HUDEP-2 (cell line): ENCODE data around the gene SLC6A12.
"Not testable (repeated sequence)": the region's sequence is repeated elsewhere in the genome, so short reads cannot be mapped to it uniquely, and the experiment has no call there.

Source experiments
- DNase-seq, 76 experiments: peaks; one replicate each; lab custom pipeline; 2025; ENCODE audit not compliant: unreplicated experiment in 76 of 76; lab: John Stamatoyannopoulos, UW

The SLC6A12 gene

DNA sequence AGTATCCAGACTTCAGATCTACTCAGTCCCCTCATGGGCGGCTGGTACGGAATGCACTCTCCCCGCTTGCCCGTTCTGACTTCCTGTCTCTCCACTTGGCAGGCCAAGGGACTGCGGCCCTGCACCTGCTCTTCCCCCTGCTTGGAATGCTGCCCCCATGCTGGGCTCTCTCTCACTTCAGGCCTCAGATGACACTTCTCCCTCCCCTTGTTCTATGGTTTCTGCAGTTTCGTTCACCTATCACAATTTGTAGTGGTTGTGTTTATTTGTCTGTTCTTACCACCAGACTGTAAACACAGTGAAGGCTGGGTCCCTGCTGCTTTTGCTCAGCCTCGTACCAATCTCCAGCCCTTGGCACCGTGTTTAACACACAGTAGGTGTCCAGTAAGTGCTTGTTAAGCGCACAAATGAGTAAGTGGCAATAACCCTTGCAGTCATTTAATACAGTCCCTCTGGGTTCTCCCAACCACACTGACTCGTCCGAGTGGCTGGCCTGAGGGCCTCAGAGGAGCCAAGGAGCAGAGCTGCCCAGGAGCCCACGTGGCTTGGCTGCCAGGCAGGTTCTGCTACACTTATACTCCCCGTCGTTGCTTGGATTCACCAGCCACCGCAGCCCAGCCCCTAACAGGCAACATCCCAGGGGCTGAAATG lies 11.8 kb downstream of the SLC6A12 start:
- DNase-seq: no peak

DNA sequence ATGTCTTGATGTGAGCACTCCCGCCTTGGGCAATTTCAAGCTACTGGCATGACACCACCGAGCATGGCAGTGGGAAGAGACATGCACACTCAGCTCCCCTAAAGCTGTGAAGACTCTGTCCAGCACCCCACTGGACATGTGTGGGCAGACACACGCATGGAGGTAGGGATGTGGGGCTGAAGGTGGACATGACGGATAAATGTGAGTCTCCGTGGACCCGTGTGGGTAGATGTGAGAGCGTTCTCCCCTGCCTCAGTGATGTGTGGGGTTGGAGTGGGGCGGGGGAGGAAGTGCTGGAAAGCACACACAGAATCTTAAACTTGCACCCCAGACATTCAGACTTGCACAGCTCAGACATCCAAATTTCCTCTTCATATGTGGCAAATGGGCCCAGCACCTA lies 12.6 kb downstream of the SLC6A12 start:
- DNase-seq: no peak

DNA sequence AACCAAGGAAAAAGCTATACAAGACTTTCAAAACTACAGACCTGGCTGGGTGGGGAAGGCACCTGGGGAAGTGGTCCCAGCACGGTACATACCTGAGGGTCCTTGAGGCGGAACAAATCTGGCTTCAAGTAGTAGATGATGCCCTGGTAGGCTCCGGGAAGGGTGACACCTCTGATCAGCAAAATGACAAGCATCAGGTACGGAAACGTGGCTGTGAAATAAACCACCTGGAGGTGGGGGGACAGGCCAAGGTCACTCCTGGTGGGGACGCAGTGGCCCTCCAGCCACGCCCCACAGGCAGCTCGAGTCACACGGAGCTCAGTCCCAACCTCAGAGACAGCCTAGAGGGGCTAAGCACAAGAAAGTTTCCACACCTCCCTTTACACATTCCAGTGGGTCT lies 15.3 kb downstream of the SLC6A12 start:
- no peak for DNase-seq

DNA sequence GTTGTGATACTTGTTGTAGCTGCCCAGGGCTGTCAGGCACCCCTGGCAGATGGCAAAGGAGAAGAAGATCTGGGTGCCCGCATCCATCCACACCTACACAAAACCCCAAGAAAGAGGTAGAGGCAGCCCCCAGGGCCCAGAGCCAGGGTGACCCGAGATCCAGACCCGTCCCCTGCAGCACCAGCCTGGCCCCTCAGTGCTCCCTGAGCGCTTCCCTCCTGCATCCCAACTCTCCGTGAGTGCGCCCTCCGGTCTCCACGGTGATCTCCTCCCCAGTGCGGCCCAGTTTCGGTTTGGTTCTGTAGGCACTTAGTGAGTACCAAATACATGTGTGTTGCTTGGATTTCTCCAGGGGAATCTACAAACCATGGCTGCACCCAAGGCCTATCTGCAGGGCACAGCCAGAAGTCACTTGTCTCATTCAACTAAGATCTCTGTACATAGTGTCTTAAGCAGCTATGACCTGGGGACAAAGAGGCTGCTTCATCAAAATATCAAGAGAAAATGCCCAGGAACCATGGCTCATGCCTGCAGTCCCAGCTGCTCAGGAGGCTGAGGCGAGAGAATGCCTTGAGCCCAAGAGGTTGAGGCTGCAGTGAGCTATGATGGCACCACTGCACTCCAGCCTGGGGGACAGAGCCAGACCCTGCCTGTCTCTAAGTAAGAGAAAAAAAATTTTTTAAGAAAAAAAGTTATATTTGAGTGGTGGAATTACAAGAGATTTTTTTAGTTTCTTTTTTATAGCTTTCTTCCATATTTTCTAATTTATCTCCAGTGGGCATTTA lies 15.9 kb downstream of the SLC6A12 start:
- DNase-seq: no peak

DNA sequence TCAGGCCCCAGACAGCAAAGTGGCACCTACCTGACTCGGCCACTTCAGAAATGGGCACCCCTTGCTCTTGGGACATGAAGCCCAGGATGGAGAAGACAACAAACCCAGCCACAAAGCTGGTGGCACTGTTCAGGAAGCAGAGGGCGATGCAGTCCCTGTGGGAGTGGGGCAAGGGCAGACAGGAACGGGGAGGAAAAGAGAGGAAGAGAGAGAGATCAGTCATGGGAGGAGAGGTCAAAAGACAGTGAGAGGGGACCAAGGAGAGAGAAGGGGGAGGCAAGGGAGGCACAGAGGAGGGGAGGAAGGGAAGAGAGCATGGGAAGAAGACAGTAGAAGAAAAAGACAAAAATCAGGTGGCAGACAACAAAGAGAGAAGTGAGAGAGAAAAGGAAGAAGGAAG lies 16.6 kb downstream of the SLC6A12 start:
- DNase-seq: no peak

DNA sequence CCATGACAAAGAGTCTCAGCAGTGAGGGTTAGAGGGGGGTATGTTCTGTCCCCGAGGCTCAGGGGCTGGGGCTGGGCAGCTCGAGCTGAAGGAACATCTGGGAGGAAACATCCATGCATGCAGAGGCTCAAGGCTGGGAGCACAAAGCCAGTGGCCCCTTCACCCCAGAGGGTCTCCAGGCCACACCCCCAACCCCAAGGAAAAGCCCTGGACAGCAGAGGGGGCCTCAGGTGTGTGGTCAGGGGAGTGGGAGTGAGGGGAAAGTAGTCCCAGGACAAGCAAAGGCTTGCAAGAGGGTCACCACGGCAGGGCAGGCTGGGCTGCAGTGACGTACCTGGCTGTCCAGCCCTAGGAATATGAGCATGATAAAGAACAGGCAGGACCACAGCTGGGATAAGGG lies 17.5 kb downstream of the SLC6A12 start:
- DNase-seq: no peak

DNA sequence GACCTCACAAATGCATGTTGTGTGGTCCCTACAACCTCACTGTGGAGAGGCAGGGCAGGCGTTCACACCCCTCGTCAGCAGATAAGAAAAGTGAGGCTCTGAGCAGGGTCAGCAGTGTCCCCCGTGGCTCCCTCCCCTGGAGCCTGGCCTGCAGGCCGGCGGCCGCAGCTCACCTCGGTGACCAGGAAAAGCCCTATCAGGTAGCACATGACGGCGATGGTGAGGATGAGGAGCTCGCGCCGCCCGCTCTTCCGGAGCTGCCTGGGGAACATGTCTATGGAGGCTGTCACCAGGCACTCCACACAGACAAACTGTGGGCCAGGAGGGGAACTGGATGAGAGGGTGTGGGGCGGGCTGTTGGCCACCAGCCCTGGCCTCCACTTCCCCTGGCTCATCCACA lies 18.0 kb downstream of the SLC6A12 start:
- DNase-seq: no peak

DNA sequence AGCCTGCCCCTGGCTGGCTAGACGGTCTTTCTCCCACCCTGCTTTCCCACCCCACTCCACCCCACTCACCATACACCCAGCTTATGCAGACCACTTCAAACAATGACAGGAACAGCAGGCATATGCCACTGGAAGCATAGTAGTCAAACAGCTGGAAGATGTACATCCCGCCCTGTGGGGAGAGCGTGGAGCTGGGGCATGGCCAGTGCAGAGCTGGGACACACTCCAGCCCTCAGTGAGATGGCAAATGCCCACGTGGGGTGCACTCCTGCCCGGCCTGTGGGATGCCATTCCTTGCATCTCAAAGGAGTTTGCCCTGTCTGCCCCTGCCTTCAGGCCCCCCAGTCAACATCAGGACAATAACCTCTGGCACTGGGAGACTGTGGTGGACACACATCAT lies 18.8 kb downstream of the SLC6A12 start:
- no peak for DNase-seq

DNA sequence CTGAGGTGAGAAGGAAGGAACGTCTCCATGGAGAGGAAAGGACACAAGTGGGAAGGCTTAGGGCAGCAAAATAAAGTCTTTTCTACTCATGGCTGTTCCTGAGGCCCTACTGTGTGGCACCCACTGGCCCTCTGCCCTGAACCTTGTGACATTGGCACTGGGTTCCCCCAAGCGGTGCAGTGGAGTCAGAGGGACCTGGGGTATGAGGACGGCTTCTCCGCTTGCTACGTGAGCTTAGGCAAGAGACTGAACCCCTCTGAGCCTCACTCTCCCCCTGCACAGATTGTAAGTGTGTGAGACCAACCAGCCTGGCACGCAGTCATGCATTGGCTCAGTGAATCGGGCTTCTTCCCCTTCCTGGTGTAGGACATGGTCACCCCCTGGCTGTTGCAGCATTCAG lies 19.7 kb downstream of the SLC6A12 start:
- no peak for DNase-seq

DNA sequence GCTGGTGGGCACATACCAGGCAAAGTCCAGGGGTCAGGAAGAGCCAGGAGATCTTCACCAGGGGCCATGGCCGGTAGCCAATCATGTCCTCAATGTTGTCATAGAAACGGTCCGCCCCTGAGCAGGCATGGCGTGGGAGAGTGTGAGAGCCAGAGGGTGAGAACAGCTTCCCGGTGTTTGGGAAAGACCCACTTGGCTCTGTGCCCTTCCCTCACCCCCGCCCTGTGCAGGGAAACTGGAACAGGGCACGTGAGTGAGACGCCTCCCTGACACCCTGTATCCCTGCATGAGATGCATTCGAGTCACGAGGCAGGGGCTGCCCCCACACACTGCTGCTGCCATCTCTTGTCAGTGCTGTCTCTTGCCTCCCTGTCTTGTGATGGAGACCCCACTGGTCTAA lies 20.7 kb downstream of the SLC6A12 start:
- no peak for DNase-seq

DNA sequence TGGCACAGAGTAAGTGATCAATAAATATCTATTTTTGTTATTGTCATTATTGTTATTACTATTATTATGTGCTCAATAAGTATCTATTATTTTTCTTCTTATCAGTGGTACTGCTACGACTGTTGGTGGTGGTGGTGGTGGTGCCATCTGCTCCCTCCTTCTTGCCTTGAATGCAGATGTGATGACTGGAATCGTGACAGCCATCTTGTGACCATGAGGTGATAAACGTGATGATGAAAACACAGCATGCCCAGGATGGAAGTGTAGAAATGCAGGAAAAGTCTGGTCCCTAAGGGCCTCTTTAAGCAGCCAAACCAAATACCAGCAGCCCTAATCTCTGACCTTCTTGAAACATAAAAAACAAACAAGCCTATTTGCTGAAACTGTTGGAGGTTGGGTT lies 22.4 kb downstream of the SLC6A12 start:
- no peak for DNase-seq

DNA sequence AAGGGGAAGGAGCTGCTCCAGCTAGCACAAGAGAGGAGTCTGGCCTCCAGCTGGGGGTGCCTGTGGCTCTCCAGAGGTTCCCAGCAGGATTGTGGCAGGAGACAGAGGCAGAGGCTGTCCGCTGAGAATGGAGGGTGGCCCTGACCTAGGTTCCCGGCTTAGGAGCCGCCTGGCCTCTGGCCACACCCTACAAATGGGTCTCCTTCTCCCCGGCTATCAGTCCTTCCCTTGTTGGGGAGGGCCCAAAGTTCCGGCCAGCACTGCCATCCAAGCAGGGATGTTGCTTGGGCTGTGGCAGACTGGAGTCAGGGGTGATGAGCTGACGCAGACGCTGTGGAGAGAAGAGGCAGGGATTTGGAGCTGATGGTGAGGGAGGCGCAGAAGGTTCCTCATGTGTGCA lies 23.1 kb downstream of the SLC6A12 start:
- DNase-seq: no peak

DNA sequence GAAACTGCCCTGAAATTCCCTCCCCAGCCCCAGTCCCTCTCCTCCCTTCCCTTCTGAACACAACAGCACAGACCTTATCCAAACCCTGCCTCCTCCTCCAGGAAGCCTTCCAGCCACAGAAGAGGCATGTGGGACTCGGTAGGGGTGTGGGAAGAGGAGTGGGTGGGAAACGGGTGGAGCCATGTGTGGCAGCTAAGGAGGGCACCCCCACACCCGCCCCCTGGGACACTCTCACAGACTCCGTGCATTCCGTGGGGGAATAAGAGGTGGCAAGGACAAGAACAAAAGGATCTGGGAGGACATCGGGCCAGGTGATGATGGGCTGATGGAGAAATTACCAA lies 24.4 kb downstream of the SLC6A12 start:
- DNase-seq: no peak

DNA sequence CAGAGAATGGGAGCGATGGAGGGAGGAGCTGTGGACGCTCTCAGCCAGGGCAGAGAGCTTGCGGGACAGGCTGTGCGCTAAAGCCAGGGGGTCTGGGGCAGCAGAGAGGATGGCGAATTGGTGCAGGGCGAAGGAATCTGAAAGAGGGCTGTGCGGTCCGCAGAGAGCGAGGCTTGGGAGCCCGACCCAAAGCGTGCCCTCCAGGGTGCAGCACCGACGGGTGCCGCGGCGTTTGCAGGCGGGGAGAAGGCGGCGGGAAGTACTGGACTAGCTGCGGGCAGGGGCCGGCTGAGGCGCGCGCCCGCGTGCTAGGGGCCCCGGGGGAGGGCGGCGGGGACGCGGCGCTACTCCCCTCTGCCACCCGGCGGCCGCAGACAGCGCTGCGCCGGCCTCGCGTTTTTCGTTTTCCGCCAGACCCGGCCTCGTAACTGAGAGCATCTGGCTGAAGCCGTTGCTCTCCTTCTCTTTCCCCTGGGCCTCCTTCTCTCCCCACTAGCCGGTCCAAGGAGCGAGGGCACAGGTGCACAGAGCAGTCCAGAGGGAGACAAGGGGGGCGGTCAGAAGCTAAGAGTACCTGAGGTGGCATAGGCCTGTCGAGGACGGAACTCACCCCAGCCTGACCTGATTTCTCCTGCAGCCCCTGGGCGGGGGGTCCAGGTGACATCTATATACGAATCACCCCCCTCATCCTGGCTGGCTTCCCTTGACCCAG lies 24.9 kb downstream of the SLC6A12 start:
- DNase-seq: peak in 34 of 76 experiments; percentile 14 to 57 (median 38)

DNA sequence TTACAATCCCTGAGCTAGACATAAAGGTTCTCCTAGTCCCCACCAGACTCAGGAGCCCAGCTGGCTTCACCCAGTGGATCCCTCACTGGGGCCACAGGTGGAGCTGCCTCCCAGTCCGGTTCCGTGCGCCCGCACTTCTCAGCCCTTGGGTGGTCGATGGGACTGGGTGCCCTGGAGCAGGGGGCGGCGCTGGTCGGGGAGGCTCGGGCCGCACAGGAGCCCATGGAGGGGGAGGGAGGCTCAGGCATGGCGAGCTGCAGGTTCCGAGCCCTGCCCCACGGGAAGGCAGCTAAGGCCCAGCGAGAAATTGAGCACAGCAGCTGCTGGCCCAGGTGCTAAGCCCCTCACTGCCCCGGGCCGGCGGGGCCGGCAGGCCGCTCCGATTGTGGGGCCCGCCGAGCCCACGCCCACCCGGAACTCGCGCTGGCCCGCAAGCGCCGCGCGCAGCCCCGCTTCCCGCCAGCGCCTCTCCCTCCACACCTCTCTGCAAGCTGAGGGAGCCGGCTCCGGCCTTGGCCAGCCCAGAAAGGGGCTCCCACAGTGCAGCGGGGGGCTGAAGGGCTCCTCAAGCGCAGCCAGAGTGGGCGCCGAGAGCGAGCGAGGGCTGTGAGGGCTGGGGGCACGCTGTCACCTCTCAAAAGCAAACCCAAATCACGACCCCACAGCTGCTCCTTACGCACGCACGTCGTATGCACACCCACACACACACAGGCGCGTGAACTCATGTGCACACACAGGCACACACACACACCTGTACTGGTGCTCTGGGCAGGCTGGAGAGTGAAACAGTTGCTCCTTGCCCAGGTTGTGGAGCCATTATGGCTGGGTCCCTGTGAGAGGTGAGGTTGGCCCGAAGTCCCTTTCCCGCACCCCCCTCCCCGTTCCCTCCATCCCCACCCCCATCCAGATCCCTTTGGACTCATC lies 25.7 kb downstream of the SLC6A12 start:
- not testable (repeated sequence) for DNase-seq

DNA sequence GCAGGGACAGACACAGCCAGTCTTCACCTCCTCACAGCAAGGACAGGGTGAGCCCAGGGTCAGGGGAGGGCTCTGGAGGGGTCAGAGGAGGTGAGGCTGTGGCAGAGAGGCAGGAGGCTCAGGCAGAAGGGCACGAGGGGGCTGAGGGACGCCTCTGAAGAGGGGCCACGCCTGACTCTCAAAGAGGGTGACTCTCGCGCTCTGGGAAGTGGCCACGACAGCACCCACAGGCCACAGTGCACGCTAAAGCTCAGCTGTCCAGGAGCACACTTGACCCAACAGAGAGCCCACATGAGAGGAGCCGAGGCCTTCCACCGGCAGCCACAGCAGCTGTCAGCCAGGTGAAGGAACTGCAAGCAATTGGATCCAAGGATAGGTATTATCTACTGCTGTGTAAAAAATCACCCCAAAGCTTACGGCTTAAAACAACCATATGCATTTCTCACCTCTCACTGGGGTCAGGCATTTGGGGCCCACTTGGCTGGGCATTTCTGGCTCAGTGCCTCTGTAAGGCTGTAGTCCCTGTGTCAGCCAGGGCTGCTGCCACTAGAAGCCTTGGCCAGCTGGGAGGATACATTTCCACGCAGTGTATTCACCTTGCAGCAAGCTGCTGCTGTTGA lies 27.8 kb downstream of the SLC6A12 start:
- DNase-seq: no peak

DNA sequence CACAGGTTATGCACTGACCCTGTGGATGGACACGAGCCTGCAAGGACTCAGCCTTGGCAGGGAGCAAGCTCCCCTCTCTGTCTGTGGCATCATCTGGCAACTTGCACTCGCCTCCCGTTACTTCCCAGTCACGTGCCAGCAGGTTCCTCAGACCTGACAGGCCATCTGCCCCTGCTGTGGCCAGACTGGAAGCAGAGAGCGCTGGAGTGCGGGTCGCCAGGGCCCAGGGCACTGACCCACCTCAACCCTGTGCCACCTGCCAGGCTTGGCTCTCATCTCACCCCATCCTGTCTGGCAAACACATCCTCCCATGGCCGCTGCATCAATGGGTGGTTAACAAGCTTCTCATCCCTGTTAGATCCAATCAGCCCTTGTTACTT lies 28.4 kb downstream of the SLC6A12 start:
- DNase-seq: no peak

DNA sequence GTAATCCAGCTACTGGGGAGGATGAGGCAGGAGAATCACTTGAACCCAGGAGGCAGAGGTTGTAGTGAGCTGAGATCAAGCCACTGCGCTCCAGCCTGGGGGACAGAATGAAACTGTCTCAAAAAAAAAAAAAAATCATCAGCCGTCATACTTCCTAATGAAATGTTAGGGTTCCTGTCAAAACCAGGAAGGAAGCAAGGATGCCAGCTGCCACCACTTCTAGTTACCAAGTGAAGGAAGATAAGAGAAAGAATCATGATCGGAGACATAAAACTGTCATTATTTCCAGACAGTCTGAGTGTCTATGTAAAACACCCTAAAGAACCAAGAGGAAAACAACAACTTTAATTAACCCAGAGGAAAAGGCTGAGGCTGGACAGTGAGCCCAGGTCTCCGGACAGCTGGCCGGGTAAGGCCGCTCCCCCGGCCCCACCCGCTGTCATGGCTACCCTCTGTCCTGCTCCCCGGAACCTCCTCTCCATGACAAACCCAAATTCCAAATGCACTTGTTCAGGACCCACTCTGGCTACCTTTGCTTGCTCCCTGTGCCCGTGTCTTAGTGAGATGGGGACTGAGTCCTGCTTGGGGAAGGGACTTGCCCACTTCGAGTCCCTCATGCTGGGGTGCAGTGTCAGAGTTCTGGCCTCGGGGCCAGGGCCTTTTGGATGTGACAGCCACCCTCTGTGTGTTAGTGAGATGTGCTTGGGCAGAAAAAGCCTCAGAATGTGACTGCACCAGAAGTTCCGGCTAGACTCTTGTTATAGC lies 29.0 kb downstream of the SLC6A12 start:
- no peak for DNase-seq

DNA sequence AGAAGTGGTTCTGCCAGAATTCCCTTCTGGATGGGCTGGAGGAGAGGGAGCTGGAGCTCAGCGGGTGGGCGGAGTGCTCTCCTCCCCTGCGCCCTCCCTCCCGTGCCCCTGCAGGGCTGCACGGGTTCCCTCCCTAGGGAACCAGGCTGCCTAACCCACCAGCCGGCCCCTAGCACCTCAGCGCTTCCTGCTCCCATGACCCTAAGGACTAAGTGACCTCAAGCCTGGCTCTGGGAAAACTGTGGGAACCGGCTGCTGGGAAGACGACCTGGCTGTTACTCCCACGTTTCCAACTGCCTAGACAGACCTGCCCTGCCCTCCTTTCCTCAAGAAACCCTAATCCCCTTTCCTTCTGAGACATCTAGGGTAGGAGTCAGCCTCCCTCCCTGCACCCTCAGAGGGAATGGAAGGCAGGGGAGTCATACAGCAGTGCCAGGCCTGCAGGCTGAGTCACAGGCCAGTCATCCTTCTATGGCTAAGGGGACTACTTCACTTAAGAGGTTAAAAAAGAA lies 31.5 kb downstream of the SLC6A12 start:
- peak in 17 of 76 experiments; percentile 10 to 46 (median 20) for DNase-seq

DNA sequence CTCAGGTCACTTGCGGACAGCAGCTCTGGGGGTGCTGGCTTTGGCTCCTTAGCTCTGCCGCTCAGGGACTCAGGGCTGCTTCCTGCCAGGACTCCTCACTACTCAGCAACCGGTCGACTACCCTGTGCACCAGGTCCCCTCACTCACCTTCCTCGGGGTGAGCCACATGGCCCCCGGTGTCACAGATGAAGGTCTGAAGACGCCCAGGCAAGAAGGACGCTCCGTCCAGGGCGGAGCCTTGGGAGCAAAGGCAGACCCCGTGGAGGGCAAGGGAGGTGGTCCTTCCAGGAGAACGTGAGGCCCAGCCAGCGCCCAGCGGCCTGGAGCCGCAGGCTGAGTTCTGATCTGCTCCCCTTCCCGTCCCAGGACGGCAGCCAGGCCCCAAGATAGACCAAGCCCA lies 32.0 kb downstream of the SLC6A12 start:
- DNase-seq: no peak
